Activated T-cell treated with anti-CD3 and anti-CD28 coated beads, Interleukin-2, amount 50 U/mL, for 24 hours (primary cell): Measurements from ENCODE around the gene CCDC97.

ENCODE experiments used
- DNase-seq: peaks from one replicate; pipeline ENCODE4 v3.0.0-alpha.2; 2020
- H3K27ac Mint-ChIP-seq: 2 replicates; pipeline ENCODE4 v1.8.0; 2020; ENCODE audit warnings: mild to moderate bottlenecking, mixed read lengths
- H3K27me3 Mint-ChIP-seq: 2 replicates; pipeline ENCODE4 v1.8.0; 2020; ENCODE audit warnings: mixed read lengths
- H3K36me3 Mint-ChIP-seq: 2 replicates; pipeline ENCODE4 v1.8.0; 2020; ENCODE audit warnings: low read depth, mixed read lengths
- H3K4me1 Mint-ChIP-seq: 2 replicates; pipeline ENCODE4 v1.8.0; 2020; ENCODE audit warnings: low read depth, mixed read lengths
- H3K4me3 Mint-ChIP-seq: 2 replicates; pipeline ENCODE4 v1.8.0; 2020; ENCODE audit warnings: mild to moderate bottlenecking, moderate library complexity, mixed read lengths
- H3K9me3 Mint-ChIP-seq: 2 replicates; pipeline ENCODE4 v1.8.0; 2020; ENCODE audit warnings: mixed read lengths

The CCDC97 gene

DNA sequence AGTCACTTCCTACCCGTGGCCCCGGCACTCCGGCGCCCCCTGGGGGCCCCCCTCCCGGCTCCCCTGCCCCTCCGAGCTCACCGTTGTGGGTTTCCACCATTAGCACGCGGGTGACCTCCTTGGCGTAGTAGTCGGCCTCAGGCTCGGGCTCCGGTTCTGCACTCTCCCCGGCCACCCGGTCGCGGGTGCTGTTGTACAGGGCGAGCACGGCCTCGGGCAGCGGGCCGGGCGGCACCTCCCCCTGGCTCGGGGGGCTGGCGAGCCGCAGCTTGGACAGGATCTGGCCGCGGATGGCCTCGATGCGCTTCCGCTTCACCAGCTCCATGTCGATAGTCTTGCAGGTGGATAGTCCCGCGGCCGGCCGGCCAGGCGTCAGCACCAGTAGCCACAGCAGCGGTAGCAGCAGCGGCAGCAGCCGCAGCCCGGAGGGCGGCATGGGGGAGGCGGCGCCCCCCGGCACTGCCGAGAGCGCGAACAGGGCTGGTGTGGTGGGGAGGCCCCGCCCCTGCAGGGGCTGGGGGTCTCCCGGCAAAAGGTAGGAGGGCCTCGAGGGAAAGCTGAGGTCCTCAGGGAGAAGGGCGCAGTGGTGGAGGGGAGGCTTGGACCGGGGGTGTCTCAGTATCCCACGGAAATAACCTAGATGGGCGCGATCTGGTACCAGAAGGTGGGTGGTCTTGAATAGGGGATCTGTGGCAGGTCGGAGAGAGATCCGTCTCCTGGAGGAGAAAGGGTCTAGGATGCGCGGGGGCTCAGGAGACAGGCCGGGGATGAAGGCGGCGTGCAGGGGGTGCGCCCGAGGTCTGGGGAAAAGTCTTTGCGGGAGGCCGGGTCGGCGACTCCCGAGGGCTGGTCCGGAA, 42.9 kb downstream of the CCDC97 start:
- Mint-ChIP-seq H3K36me3 (peaks cover 53% of the 10 kb centered on the region), H3K27me3 (no peaks in the 10 kb centered on the region), H3K9me3 (no peaks in the 10 kb centered on the region), H3K27ac (peak overlapping the region; percentile 99), H3K4me1 (peaks cover 58% of the 10 kb centered on the region), H3K4me3 (peak overlapping the region; percentile 99)
- DNase-seq: peak; percentile 89

DNA sequence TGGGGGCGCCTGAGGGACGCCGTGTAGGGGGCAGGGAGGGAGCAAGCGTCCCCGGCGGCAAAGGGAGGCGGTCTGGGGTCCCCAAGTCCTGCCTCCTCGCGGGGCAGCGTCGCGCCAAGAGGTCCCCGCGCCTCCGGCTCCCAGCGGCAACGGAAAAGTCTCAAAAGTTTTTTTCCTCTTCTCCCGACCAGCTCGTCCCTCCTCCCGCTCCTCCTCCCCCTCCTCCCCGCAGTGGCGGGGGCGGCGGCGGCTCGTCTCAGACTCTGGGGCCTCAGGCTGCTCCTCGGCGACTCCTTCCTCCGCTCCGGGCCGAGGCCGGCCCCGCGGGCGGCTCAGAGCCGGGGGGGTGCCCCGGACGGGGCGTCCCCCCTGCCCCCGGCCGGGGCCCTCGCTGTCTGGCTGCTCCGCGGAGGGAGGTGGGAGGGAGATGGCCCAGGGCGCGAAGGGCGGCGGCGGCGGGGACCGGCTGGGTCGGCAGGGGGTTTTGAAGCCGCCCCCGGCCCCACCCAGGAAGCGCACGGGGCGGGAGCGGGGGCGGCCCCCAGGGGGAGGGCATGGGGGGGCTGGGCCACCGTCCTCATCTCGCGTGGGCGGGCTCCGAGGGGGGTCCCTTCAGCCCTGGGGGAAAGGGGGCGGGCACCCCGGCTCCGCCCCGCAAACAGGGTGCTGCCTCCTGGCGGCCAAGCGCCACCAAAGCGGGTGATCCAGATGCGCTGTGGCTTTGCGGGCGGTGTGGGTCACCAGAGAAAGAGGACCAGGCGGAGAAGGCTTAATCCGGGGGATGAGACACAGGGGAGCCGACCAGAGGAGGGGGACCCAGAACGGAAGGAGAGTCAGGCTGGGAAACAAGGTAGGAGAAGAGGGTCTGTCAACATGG, 43.7 kb downstream of the CCDC97 start, which contains the start of gene TGFB1:
Gene TGFB1, minus strand, starts transcription at position 457 of the 877 bp plus-strand sequence. CDS start 878 bp downstream, outside the sequence.
- peak; percentile 93 for DNase-seq
- H3K27me3 Mint-ChIP-seq: no peaks in the 10 kb centered on the region
- H3K9me3 Mint-ChIP-seq: no peaks in the 10 kb centered on the region
- H3K4me3 Mint-ChIP-seq: peak within 1 kb of the TSS; percentile 99
- peaks cover 62% of the 10 kb centered on the region for H3K4me1 Mint-ChIP-seq
- H3K36me3 Mint-ChIP-seq: peaks cover 46% of the 10 kb centered on the region
- H3K27ac Mint-ChIP-seq: peak within 1 kb of the TSS; percentile 99

DNA sequence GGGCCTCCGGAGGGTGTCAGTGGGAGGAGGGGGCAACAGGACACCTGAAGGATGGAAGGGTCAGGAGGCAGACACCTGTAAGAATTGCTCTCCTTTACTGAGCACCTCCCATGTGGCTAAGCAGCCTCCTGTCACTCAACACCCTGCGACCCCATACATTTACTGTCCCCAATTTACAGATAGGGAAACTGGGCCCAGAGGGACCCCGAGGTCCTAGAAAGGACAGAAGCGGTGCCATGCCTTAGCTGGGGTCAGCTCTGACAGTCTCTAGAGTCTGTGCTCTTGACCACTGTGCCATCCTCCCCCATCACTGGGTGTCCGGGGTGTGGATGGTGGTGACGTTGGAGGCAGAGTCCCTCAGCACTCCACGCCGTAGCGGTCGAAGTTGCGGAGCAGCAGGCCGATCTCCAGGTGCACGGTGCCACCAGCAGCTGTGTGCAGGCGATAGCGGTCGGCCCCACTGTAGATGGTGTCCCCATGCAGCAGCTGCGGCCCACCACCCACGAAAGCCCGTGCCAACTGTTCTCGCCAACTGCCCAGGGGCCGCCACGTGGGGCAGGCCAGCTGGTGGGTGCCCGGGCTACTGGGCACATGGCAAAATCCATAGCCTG, 44.5 kb downstream of the CCDC97 start:
- Mint-ChIP-seq H3K4me1 (peaks cover 54% of the 10 kb centered on the region), H3K9me3 (no peaks in the 10 kb centered on the region), H3K27ac (peak overlapping the region; percentile 91), H3K27me3 (no peaks in the 10 kb centered on the region), H3K36me3 (peaks cover 39% of the 10 kb centered on the region), H3K4me3 (peak overlapping the region; percentile 99)
- no peak for DNase-seq

DNA sequence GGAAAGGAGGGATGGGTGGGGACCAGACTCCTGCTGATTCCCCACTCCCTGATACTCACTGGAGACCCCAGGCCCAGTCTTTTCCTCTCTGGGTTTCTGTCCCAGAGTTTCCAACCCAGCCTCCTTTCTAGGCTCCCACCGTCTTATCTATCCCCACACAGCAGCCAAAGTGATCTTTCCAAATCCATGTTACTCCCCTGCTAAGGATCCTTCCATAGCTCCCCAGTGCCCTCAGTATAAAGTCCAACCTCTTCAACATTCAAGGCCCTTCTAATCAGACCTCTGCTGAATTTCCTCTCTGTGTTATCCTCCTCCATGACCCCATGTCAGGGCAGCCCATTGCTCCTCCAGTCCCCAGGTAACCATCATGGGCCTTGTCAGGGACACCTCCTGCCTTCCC, 45.1 kb downstream of the CCDC97 start:
- peak overlapping the region; percentile 61 for H3K4me3 Mint-ChIP-seq
- H3K36me3 Mint-ChIP-seq: peaks cover 33% of the 10 kb centered on the region
- peaks cover 51% of the 10 kb centered on the region for H3K4me1 Mint-ChIP-seq
- peak overlapping the region; percentile 96 for H3K27ac Mint-ChIP-seq
- no peaks in the 10 kb centered on the region for H3K9me3 Mint-ChIP-seq
- no peak for DNase-seq
- H3K27me3 Mint-ChIP-seq: no peaks in the 10 kb centered on the region

DNA sequence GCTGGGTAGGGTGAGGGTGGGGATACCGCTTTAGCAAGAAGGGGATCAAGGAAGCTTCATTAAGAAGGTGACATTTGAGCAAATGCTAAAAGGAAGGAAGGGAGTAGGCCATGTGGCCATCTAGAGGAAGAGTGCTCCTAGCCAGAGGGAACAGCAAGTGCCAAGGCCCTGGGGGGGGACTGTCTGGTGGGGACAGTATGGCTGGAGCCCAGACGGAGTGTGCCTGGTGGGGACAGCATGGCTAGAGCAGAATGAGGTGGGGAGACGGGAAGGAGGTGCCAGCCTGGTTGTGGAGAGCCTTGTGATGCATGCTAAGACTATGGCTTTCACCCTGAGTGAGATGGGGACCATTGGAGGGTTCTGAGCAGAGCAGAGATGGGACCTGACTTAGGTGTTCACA, 45.8 kb downstream of the CCDC97 start:
- Mint-ChIP-seq H3K36me3 (peaks cover 29% of the 10 kb centered on the region), H3K4me3 (peak overlapping the region; percentile 61), H3K9me3 (no peaks in the 10 kb centered on the region), H3K4me1 (peaks cover 49% of the 10 kb centered on the region), H3K27me3 (no peaks in the 10 kb centered on the region), H3K27ac (peak overlapping the region; percentile 96)
- DNase-seq: peak; percentile 46

DNA sequence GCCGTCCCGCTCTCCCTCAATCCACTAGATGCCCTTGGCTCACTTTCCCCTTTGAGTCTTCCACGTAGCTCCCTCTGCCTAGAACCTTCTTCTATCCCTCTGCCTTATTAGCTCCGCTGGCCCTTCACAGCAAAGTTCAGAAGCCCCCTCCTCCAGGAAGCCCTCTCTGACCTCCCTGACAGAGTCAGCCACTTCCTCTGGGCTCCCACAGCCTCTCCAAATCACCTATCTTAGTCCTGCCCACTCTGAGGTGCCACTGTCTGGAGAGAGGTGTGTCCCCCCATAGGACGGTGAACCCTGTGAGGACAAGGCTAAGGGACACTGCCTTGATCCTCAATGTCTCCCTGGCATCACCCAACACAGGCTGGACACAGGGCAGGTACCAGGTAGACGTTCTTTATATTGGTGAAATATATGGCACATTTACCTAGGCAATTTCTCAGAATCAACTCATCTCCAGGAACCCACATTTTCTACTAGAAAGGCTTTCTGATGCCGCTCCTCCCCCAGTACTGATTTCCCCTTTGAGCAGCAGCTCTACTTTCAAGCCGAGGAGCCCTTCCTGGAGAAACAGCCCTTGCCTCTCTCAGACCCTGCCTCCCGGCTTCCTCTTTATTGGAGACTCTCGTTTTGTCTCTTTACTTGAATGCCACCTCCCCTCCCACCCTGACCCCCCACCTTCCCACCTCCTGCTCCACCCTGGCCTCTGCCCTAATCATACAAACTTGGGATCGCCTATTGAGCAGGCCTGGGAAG, 47.2 kb downstream of the CCDC97 start:
- peak overlapping the region; percentile 61 for H3K4me3 Mint-ChIP-seq
- H3K27me3 Mint-ChIP-seq: no peaks in the 10 kb centered on the region
- peaks cover 23% of the 10 kb centered on the region for H3K36me3 Mint-ChIP-seq
- no peaks in the 10 kb centered on the region for H3K9me3 Mint-ChIP-seq
- H3K27ac Mint-ChIP-seq: peak overlapping the region; percentile 96
- H3K4me1 Mint-ChIP-seq: peaks cover 49% of the 10 kb centered on the region
- DNase-seq: peak; percentile 57

DNA sequence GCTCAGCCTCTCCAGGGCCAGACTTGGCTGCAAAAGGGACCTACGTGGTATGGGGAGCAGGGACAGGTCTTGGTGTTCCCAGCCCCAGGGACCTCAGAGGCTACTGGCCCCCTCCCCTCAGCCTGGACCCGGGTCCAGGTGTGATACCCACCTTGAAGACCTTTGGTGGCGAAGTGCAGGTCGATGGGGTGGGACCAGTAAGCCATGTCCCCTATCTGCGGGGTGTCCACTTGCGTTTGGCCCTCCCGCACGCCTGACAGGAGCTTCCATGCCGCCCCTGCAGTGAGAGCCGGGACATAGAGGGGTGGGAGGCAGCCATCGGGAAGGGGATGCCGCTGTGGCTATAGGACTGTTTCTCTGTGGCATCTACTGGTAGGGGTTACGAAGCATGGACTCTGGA, 47.8 kb downstream of the CCDC97 start:
- Mint-ChIP-seq H3K27ac (peak overlapping the region; percentile 96), H3K4me3 (peak overlapping the region; percentile 61), H3K27me3 (no peaks in the 10 kb centered on the region), H3K36me3 (peaks cover 24% of the 10 kb centered on the region), H3K4me1 (peaks cover 54% of the 10 kb centered on the region), H3K9me3 (no peaks in the 10 kb centered on the region)
- no peak for DNase-seq

DNA sequence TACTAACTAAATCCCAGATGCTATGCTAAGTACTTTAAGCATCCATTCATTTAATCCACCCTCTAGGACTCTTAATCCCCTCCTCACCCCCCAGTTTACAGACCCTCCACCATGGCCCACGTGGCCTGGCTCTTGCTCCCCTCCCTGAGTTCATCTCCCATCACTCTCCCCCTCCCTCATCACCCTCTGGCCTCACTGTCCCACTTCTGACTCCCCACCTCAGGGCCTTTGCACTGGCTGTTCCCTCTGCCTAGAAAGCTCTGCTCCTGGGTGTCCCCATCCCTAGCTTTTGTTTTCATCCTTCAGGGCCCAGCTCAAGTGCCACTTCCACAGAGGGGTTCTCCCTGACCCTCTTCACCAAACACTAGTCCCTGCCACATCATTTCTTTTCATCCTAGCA, 49.8 kb downstream of the CCDC97 start:
- H3K27me3 Mint-ChIP-seq: no peaks in the 10 kb centered on the region
- no peaks in the 10 kb centered on the region for H3K9me3 Mint-ChIP-seq
- no peak overlapping the region for H3K4me3 Mint-ChIP-seq
- peaks cover 25% of the 10 kb centered on the region for H3K36me3 Mint-ChIP-seq
- peaks cover 60% of the 10 kb centered on the region for H3K4me1 Mint-ChIP-seq
- H3K27ac Mint-ChIP-seq: peak overlapping the region; percentile 53
- DNase-seq: no peak

DNA sequence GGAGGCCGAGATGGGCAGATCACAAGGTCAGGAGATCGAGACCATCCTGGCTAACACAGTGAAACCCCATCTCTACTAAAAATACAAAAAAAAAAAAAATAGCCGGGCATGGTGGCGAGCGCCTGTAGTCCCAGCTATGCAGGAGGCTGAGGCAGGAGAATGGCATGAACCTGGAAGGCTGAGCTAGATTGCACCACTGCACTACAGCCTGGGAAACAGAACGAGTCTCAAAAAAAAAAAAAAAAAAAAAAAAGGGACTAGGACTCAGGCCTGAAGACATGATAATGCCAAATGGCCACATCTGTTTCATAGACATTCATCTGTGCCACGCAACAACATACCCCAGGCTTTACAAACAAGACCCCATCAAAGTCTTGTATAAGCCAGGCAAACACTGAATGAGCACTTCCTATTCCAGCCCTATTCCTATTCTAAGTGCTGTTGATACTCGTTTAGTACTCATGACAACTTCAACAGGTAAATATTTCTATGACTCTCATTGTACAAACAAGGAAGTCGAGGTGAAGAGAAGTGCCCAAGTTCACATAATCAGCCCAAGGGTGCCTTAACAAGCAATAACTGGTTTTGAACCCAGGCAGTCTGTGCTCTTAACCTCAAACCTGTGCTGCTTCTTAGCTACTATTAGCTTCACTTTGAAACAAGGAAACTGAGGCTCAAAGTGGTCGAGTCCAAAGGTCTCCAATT, 52.3 kb downstream of the CCDC97 start:
- peaks cover 43% of the 10 kb centered on the region for H3K4me1 Mint-ChIP-seq
- peaks cover 22% of the 10 kb centered on the region for H3K36me3 Mint-ChIP-seq
- H3K4me3 Mint-ChIP-seq: peak overlapping the region; percentile 91
- DNase-seq: no peak
- peak overlapping the region; percentile 100 for H3K27ac Mint-ChIP-seq
- no peaks in the 10 kb centered on the region for H3K9me3 Mint-ChIP-seq
- H3K27me3 Mint-ChIP-seq: no peaks in the 10 kb centered on the region

DNA sequence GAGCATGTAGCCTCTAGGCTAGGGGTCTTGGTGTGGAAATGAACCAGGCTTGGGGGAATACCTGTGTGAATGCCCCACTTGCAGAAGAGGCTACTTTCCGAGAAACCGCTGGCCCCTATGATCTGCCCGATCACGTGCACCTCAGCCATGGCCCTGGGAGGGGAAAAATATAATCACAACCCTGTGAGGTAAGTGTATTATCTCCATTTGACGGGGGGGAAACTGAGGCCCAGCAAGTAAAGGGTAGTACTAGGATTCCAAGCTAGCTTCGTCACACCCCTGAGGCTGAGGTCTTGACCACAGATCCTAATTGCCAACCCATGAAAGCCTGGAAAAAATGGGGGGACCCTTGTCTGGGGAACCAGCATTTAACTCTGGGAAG, 53.4 kb downstream of the CCDC97 start:
- DNase-seq: no peak
- peaks cover 22% of the 10 kb centered on the region for H3K36me3 Mint-ChIP-seq
- no peaks in the 10 kb centered on the region for H3K9me3 Mint-ChIP-seq
- H3K27ac Mint-ChIP-seq: peak overlapping the region; percentile 100
- peak overlapping the region; percentile 91 for H3K4me3 Mint-ChIP-seq
- peaks cover 35% of the 10 kb centered on the region for H3K4me1 Mint-ChIP-seq
- H3K27me3 Mint-ChIP-seq: no peaks in the 10 kb centered on the region

DNA sequence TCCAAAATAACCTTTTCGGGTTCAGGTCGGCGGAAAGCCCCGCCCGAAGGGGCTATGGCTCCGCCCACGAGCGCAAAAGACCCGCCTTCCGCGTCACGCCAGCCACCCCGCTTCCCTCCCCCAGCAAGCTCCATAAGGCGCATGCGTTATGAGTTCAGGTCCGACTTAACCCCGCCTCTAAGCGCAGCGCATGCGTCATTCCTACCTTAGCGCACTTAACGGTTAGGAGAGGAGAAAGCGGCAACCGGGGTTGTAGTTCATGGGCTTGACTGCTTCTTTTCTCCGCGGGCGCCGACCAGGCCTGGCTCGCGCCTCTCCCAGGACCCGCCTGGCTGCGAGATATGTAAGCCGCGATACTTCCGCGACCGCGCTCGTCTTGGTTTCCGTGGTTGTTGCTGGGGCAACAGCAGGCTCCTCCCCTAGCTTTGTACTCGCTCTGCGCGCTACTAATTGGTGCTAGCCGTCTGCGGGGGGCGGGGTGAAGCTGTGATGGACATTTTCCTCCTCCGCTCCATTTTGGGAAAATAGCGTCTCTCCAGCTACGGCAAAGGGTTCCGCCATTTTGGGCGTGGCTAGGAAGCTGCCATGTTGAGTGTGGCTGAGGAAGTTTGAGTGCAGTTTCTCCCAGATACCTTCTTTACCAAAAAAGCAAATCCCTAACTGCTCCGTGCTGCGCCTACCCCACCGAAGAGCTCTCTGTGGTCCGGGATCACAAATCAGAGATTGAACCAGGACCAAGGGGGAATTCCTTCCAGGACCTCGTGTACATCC, 54.0 kb downstream of the CCDC97 start, which contains the start of gene B9D2:
Gene B9D2, minus strand, starts transcription at position 397 of the 771 bp plus-strand sequence. CDS start 630 bp downstream, outside the sequence.
- H3K4me3 Mint-ChIP-seq: peak within 1 kb of the TSS; percentile 91
- no peaks in the 10 kb centered on the region for H3K27me3 Mint-ChIP-seq
- peak within 1 kb of the TSS; percentile 100 for H3K27ac Mint-ChIP-seq
- peaks cover 22% of the 10 kb centered on the region for H3K36me3 Mint-ChIP-seq
- no peaks in the 10 kb centered on the region for H3K9me3 Mint-ChIP-seq
- peaks cover 33% of the 10 kb centered on the region for H3K4me1 Mint-ChIP-seq
- peak; percentile 98 for DNase-seq

DNA sequence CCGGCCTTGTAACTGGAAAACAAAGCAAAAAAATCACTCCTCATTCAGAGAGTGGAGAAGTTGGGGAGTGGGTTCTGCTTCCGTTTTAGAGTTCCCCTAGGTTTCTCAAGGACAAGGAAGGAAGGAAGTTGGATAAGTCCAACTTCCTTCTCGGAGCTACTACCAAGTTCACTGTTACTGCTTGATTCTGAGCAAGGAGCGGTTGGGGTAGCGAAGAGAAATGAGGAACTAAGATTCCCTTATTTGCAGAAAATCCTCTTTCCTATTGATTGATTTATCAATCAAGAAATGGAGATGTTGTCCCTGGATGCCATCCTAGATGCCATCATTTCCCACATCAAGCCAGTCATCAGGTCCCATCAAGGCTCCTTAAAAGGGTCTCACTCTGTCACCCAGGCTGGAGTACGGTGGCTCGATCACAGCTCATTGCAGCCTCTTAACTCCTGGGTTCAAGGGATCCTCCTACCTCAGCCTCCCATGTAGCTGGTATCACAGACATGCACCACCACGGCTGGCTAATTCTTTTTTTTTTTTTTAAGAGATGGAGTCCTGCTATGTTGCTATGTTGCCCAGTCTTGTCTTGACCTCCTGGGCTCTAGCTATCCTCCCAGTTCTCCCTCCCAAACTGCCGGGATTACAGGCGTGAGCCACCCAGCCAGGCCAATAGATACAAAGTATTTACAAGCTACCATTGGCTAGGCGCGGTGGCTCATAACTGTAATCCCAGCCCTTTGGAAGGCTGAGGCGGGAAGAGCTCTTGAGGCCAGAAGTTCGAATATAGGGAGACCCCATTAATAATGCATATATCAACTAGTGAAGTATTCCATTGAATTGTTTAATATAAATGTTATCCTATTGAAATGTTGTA, 54.8 kb downstream of the CCDC97 start:
- peaks cover 22% of the 10 kb centered on the region for H3K36me3 Mint-ChIP-seq
- H3K4me1 Mint-ChIP-seq: peaks cover 31% of the 10 kb centered on the region
- no peaks in the 10 kb centered on the region for H3K9me3 Mint-ChIP-seq
- DNase-seq: no peak
- peak overlapping the region; percentile 91 for H3K4me3 Mint-ChIP-seq
- H3K27me3 Mint-ChIP-seq: no peaks in the 10 kb centered on the region
- peak overlapping the region; percentile 100 for H3K27ac Mint-ChIP-seq
